BLaER1 treated with 17β-estradiol and CSF1 and Interleukin-3, amounts not matched to agents 10 nM and 100 nM (cell line): Measurements from ENCODE around the gene UGT2A3.
"Not testable (repeated sequence)": the region's sequence is repeated elsewhere in the genome, so short reads cannot be mapped to it uniquely, and the experiment has no call there.

ENCODE experiments used
- H3K27ac ChIP-seq, 11 experiments: shearing (Covaris generic); formaldehyde crosslinking; 2 replicates each; pipeline ENCODE4 v1.8.1; 2022
- H3K27me3 ChIP-seq, 11 experiments: shearing (Covaris generic); formaldehyde crosslinking; 2 replicates each; pipeline ENCODE4 v1.8.1; 2022
- H3K36me3 ChIP-seq, 11 experiments: shearing (Covaris generic); formaldehyde crosslinking; 2 replicates each; pipeline ENCODE4 v1.8.1; 2022
- H3K4me1 ChIP-seq, 10 experiments: shearing (Covaris generic); formaldehyde crosslinking; 2 replicates each; pipeline ENCODE4 v1.8.1; 2022
- H3K4me2 ChIP-seq, 11 experiments: shearing (Covaris generic); formaldehyde crosslinking; 2 replicates each; pipeline ENCODE4 v1.8.1; 2022
- H3K4me3 ChIP-seq, 10 experiments: shearing (Covaris generic); formaldehyde crosslinking; 2 replicates each; pipeline ENCODE4 v1.8.1; 2022
- H3K9ac ChIP-seq, 11 experiments: shearing (Covaris generic); formaldehyde crosslinking; 2 replicates each; pipeline ENCODE4 v1.8.1; 2022
- H3K9me3 ChIP-seq, 11 experiments: shearing (Covaris generic); formaldehyde crosslinking; replicated peaks in 1 of 11; 2 replicates each; pipeline ENCODE4 v1.8.1; 2022
- H4K20me1 ChIP-seq, 11 experiments: shearing (Covaris generic); formaldehyde crosslinking; 2 replicates each; pipeline ENCODE4 v1.8.1; 2022
- Cebpa-rat ChIP-seq, 11 experiments: shearing (Covaris generic); IDR thresholded peaks; 2 replicates each; pipeline ENCODE4 v1.8.1; 2022

Gene UGT2A3

GRCh38 chr4:68954126-68954525 lies 2.5 kb upstream of the UGT2A3 start:
- no peak overlapping the region for H3K27ac ChIP-seq
- H3K27me3 ChIP-seq: no peaks in the 10 kb centered on the region
- no peak overlapping the region for H3K4me3 ChIP-seq
- TF ChIP-seq Cebpa-rat (IDR thresholded peaks at IDR 0.05): no peak
- H3K4me1 ChIP-seq: peaks cover 0 to 3% (median 0%) of the 10 kb centered on the region in 10 experiments; a peak in 1 of 20 replicates
- H3K36me3 ChIP-seq: no peaks in the 10 kb centered on the region
- no peaks in the 10 kb centered on the region for H4K20me1 ChIP-seq
- H3K4me2 ChIP-seq: no peak overlapping the region
- no peak overlapping the region for H3K9ac ChIP-seq
- no peaks in the 10 kb centered on the region for H3K9me3 ChIP-seq

- Histone ChIP-seq H3K4me3 (no peak overlapping the region), H3K4me1 (peaks cover 0 to 3% (median 0%) of the 10 kb centered on the region in 10 experiments; a peak in 1 of 20 replicates), H4K20me1 (no peaks in the 10 kb centered on the region), H3K27me3 (no peaks in the 10 kb centered on the region), H3K9me3 (no peaks in the 10 kb centered on the region), H3K36me3 (no peaks in the 10 kb centered on the region), H3K9ac (no peak overlapping the region), H3K4me2 (no peak overlapping the region), H3K27ac (no peak overlapping the region)
- no peak for TF ChIP-seq Cebpa-rat (IDR thresholded peaks at IDR 0.05)
These were observed 1.5 kb upstream of the UGT2A3 start for GRCh38 chr4:68953056-68953596.

- no peaks in the 10 kb centered on the region for H3K36me3 ChIP-seq
- no peaks in the 10 kb centered on the region for H4K20me1 ChIP-seq
- H3K27ac ChIP-seq: no peak overlapping the region
- H3K4me2 ChIP-seq: no peak overlapping the region
- no peak for TF ChIP-seq Cebpa-rat (IDR thresholded peaks at IDR 0.05)
- no peak overlapping the region for H3K9ac ChIP-seq
- peaks cover 0 to 3% (median 0%) of the 10 kb centered on the region in 10 experiments; a peak in 1 of 20 replicates for H3K4me1 ChIP-seq
- no peaks in the 10 kb centered on the region for H3K27me3 ChIP-seq
- no peaks in the 10 kb centered on the region for H3K9me3 ChIP-seq
- no peak overlapping the region for H3K4me3 ChIP-seq
These were observed 392 bp upstream of the UGT2A3 start for GRCh38 chr4:68951806-68952585.

GRCh38 chr4:68950033-68950432 lies 1.6 kb downstream of the UGT2A3 start:
- H4K20me1 ChIP-seq: no peaks in the 10 kb centered on the region
- H3K4me1 ChIP-seq: no peaks in the 10 kb centered on the region
- no peak overlapping the region for H3K27ac ChIP-seq

GRCh38 chr4:68948985-68949384 lies 2.6 kb downstream of the UGT2A3 start:
- H3K4me2 ChIP-seq: no peak overlapping the region
- no peak for TF ChIP-seq Cebpa-rat (IDR thresholded peaks at IDR 0.05)
- H3K27ac ChIP-seq: no peak overlapping the region
- no peaks in the 10 kb centered on the region for H3K9me3 ChIP-seq
- H3K27me3 ChIP-seq: no peaks in the 10 kb centered on the region
- H3K9ac ChIP-seq: no peak overlapping the region
- H3K4me1 ChIP-seq: no peaks in the 10 kb centered on the region
- no peaks in the 10 kb centered on the region for H4K20me1 ChIP-seq
- H3K4me3 ChIP-seq: no peak overlapping the region
- no peaks in the 10 kb centered on the region for H3K36me3 ChIP-seq

More at GRCh38 chr4:68950033-68950432, 1.6 kb downstream of the UGT2A3 start:
- no peak for TF ChIP-seq Cebpa-rat (IDR thresholded peaks at IDR 0.05)
- Histone ChIP-seq H3K9me3 (no peaks in the 10 kb centered on the region), H3K36me3 (no peaks in the 10 kb centered on the region), H3K4me3 (no peak overlapping the region), H3K4me2 (no peak overlapping the region), H3K9ac (no peak overlapping the region), H3K27me3 (no peaks in the 10 kb centered on the region)

- Histone ChIP-seq H3K4me1 (no peaks in the 10 kb centered on the region), H3K36me3 (no peaks in the 10 kb centered on the region), H3K9ac (no peak overlapping the region), H3K27ac (no peak overlapping the region), H3K4me3 (no peak overlapping the region), H3K4me2 (no peak overlapping the region), H3K27me3 (no peaks in the 10 kb centered on the region), H3K9me3 (no peaks in the 10 kb centered on the region), H4K20me1 (no peaks in the 10 kb centered on the region)
- TF ChIP-seq Cebpa-rat (IDR thresholded peaks at IDR 0.05): no peak
These were observed 3.4 kb downstream of the UGT2A3 start for GRCh38 chr4:68948044-68948743.

DNA sequence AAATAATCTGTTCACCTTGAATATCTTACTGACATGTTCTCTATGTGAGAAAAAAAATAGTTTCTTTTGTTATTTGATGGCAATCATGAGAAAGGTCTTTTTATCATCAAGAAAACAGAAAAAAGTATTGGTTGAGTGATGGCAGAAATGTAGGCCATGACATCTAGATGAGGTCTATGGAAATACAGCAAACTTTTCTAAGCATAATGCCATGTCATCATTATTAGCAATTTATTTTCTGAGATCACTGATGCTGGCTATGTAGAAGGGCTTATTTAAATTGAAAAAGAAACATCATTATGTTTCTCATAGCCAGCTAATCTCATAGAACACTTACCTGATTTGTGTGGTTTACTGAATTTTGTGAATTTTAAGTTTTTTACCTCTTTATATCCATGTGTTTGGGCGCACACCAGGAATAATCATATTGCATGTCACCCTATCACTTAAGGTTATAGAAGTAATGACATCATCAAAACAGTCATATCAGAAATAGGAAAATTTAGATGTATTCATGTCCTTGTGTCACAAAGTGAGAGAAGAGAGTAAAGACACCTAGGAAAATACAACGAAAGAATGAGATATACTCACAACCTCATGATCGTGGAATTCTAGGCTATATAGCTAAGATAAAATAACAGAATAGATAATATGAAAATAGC lies 22.4 kb downstream of the UGT2A3 start:
- no peak overlapping the region for H3K27ac ChIP-seq
- H3K9ac ChIP-seq: no peak overlapping the region
- H3K4me2 ChIP-seq: no peak overlapping the region
- no peaks in the 10 kb centered on the region for H4K20me1 ChIP-seq
- H3K4me3 ChIP-seq: no peak overlapping the region
- no peaks in the 10 kb centered on the region for H3K9me3 ChIP-seq
- H3K27me3 ChIP-seq: no peaks in the 10 kb centered on the region
- H3K36me3 ChIP-seq: no peaks in the 10 kb centered on the region
- no peak for TF ChIP-seq Cebpa-rat (IDR thresholded peaks at IDR 0.05)
- H3K4me1 ChIP-seq: no peaks in the 10 kb centered on the region

- no peak overlapping the region for H3K9ac ChIP-seq
- H4K20me1 ChIP-seq: no peaks in the 10 kb centered on the region
- no peaks in the 10 kb centered on the region for H3K27me3 ChIP-seq
- TF ChIP-seq Cebpa-rat (IDR thresholded peaks at IDR 0.05): no peak
- H3K27ac ChIP-seq: no peak overlapping the region
- no peak overlapping the region for H3K4me3 ChIP-seq
- H3K4me2 ChIP-seq: no peak overlapping the region
- no peaks in the 10 kb centered on the region for H3K36me3 ChIP-seq
- no peaks in the 10 kb centered on the region for H3K4me1 ChIP-seq
- H3K9me3 ChIP-seq: peaks cover 0 to 4% (median 0%) of the 10 kb centered on the region in 11 experiments; a peak in 1 of 22 replicates
These were observed 24.4 kb downstream of the UGT2A3 start for GRCh38 chr4:68927165-68927564.

DNA sequence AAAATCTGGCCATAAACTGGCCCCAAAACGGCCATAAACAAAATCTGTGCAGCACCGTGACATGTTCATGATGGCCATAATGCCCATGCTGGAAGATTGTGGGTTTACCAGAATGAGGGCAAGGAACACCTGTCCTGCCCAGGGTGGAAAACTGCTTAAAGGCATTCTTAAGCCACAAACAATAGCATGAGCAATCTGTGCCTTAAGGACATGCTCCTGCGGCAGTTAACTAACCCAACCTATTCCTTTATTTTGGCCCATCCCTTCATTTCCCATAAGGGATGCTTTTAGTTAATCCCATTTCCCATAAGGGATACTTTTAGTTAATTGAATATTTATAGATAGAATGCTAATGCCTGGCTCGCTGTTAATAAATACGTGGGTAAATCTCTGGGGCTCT lies 29.4 kb downstream of the UGT2A3 start:
- not testable (repeated sequence) for H3K9ac ChIP-seq, H3K4me2 ChIP-seq, H3K4me1 ChIP-seq, H3K27ac ChIP-seq, H3K27me3 ChIP-seq, H3K36me3 ChIP-seq, H3K4me3 ChIP-seq, H3K9me3 ChIP-seq, H4K20me1 ChIP-seq
